HCT116 (cell line): Measurements from ENCODE around the gene GPLD1. TPM values are rescaled to one million over a fixed set of nuclear protein-coding genes. Genes with fewer than 3 reads are reported as not detected.

Experiments
- ATAC-seq: fragments of 200-7000 bp; cut with Tn5 transposase; 2 replicates; pipeline ENCODE4 v1.9.1; 2020; ENCODE audit warnings: mild to moderate bottlenecking, moderate library complexity
- BruUV-seq: library from RNA; stranded (reverse); fragments of 400-500 nt; replicated peaks from 2 replicates; lab custom pipeline; 2021; lab: Mats Ljungman, UMichigan
- CTCF ChIA-PET: fragments of 300-600 bp; sonication (Branson Sonifier 250); formaldehyde crosslinking; loops from one replicate; lab custom pipeline; 2021; ENCODE audit warnings: antibody characterized with exemption; lab: Charles Lee
- POLR2A ChIA-PET: fragments of 300-600, 350-600 bp; sonication (Branson Sonifier 250); formaldehyde crosslinking; loops from one replicate; lab custom pipeline; 2021; ENCODE audit warnings: antibody characterized with exemption; lab: Charles Lee
- RAD21 ChIA-PET, 2 experiments: fragments of 300-600 bp; sonication (Branson Sonifier 250); formaldehyde crosslinking; loops; one replicate each; lab custom pipeline; 2023; ENCODE audit warnings: low total read pairs in 2 of 2; ENCODE audit not compliant: uncharacterized antibody in 2 of 2, unreplicated experiment in 2 of 2, low non-redundant PET in 1 of 2; lab: Charles Lee
- DNase-seq: peaks from one replicate; pipeline ENCODE4 v3.0.0-alpha.2; 2010; ENCODE audit warnings: low read depth, low spot score
- H2AFZ ChIP-seq: fragments of 200-600 bp; shearing (Covaris generic), sonication (generic); 2 replicates; pipeline ENCODE4 v1.6.1; 2017; ENCODE audit warnings: low read depth, mixed run types, mixed read lengths, antibody characterized with exemption, low read length; ENCODE audit not compliant: poor library complexity, severe bottlenecking
- H3K27ac ChIP-seq: 2 replicates; pipeline ENCODE4 v1.5.1; 2012; ENCODE audit warnings: low read depth, low read length
- H3K27me3 ChIP-seq: fragments of 200-600 bp; sonication (generic); 2 replicates; pipeline ENCODE4 v1.6.1; 2016; ENCODE audit warnings: mixed run types, low read length, mixed read lengths; ENCODE audit not compliant: insufficient read depth
- H3K36me3 ChIP-seq, 2 experiments: fragments of 200-500 bp in 1 of 2; fragments of 200-600 bp in 1 of 2; sonication (Bioruptor generic) in 1 of 2; sonication (generic) in 1 of 2; 2 replicates each; pipeline versions ENCODE4 v1.5.1 to v1.6.1; 2014 to 2016; ENCODE audit warnings: low read length in 2 of 2, inconsistent platforms in 1 of 2, mixed read lengths in 1 of 2, mixed run types in 1 of 2; ENCODE audit not compliant: insufficient read depth in 2 of 2, control insufficient read depth in 1 of 2
- H3K4me1 ChIP-seq, 2 experiments: fragments of 200-600 bp in 1 of 2; sonication (generic) in 1 of 2; 2 replicates each; pipeline versions ENCODE4 v1.5.1 to v1.6.1; 2012 to 2017; ENCODE audit warnings: low read length in 2 of 2, inconsistent platforms in 1 of 2, mild to moderate bottlenecking in 1 of 2, mixed read lengths in 1 of 2, mixed run types in 1 of 2, moderate library complexity in 1 of 2; ENCODE audit not compliant: insufficient read depth in 2 of 2, control insufficient read depth in 1 of 2
- H3K4me2 ChIP-seq: fragments of 200-600 bp; sonication (generic); 2 replicates; pipeline ENCODE4 v1.6.1; 2017; ENCODE audit warnings: mixed run types, low read length, mixed read lengths
- H3K4me3 ChIP-seq, 2 experiments: fragments of 200-600 bp in 1 of 2; sonication (generic) in 1 of 2; replicated peaks in 1 of 2; 2 replicates each; pipeline ENCODE4 v1.5.1; 2011 to 2016; ENCODE audit warnings: low read length in 2 of 2, control low read depth in 1 of 2, low read depth in 1 of 2, mild to moderate bottlenecking in 1 of 2, mixed read lengths in 1 of 2, mixed run types in 1 of 2
- H3K79me2 ChIP-seq: fragments of 200-600 bp; sonication (generic); 2 replicates; pipeline ENCODE4 v1.6.1; 2017; ENCODE audit warnings: mild to moderate bottlenecking, mixed run types, low read length, moderate library complexity, mixed read lengths; ENCODE audit not compliant: insufficient read depth
- H3K9ac ChIP-seq: fragments of 200-600 bp; sonication (generic); 2 replicates; pipeline ENCODE4 v1.6.1; 2016; ENCODE audit warnings: low read length, mixed read lengths
- H3K9me2 ChIP-seq: fragments of 200-600 bp; sonication (generic), shearing (Covaris generic); 2 replicates; pipeline ENCODE4 v1.6.1; 2017; ENCODE audit warnings: mixed run types, mild to moderate bottlenecking, moderate library complexity; ENCODE audit not compliant: insufficient read depth
- H3K9me3 ChIP-seq, 2 experiments: fragments of 200-500 bp in 1 of 2; fragments of 200-600 bp in 1 of 2; sonication (Bioruptor generic) in 1 of 2; sonication (generic) in 1 of 2; 2 replicates each; pipeline ENCODE4 v1.6.1; 2014 to 2017; ENCODE audit warnings: low read length in 2 of 2, mixed read lengths in 2 of 2, inconsistent platforms in 1 of 2, low read depth in 1 of 2, mild to moderate bottlenecking in 1 of 2, mixed run types in 1 of 2, moderate library complexity in 1 of 2; ENCODE audit not compliant: control insufficient read depth in 1 of 2, insufficient read depth in 1 of 2
- H4K20me1 ChIP-seq: fragments of 200-600 bp; sonication (generic), shearing (Covaris generic); 2 replicates; pipeline ENCODE4 v1.6.1; 2017; ENCODE audit warnings: mixed run types, mild to moderate bottlenecking, moderate library complexity; ENCODE audit not compliant: insufficient read depth
- ATF3 ChIP-seq: IDR thresholded peaks from 2 replicates; pipeline ENCODE4 v1.6.1; 2012
- CBX3 ChIP-seq: IDR thresholded peaks from 2 replicates; pipeline ENCODE4 v1.6.1; 2012; ENCODE audit warnings: low read depth
- CEBPB ChIP-seq: IDR thresholded peaks from 2 replicates; pipeline ENCODE4 v1.6.1; 2012; ENCODE audit warnings: low read depth
- ELF1 ChIP-seq: IDR thresholded peaks from 2 replicates; pipeline ENCODE4 v1.6.1; 2012; ENCODE audit warnings: low read depth, borderline replicate concordance
- EZH2 ChIP-seq: fragments of 200-600 bp; sonication (generic); IDR thresholded peaks from 2 replicates; pipeline ENCODE4 v1.6.1; 2017; ENCODE audit warnings: antibody characterized with exemption, mixed run types
- MAX ChIP-seq: IDR thresholded peaks from 2 replicates; pipeline ENCODE4 v1.6.1; 2012
- RAD21 ChIP-seq: IDR thresholded peaks from 2 replicates; pipeline ENCODE4 v1.6.1; 2012; ENCODE audit warnings: low read depth, mild to moderate bottlenecking
- SIN3A ChIP-seq: IDR thresholded peaks from 2 replicates; pipeline ENCODE4 v1.6.1; 2012; ENCODE audit warnings: low read depth
- SP1 ChIP-seq: IDR thresholded peaks from 2 replicates; pipeline ENCODE4 v1.6.1; 2012; ENCODE audit warnings: low read depth
- SRF ChIP-seq: IDR thresholded peaks from 2 replicates; pipeline ENCODE4 v1.6.1; 2012; ENCODE audit warnings: low read depth
- YY1 ChIP-seq: IDR thresholded peaks from 2 replicates; pipeline ENCODE4 v1.6.1; 2011; ENCODE audit warnings: low read length, low read depth, moderate library complexity, mild to moderate bottlenecking; ENCODE audit not compliant: insufficient replicate concordance; ENCODE audit errors: extremely low read depth
- intact Hi-C: fragments of 100-400 bp; cut with micrococcal nuclease; formaldehyde crosslinking; loops from 2 replicates; pipeline ENCODE4 v1.10.0; 2022
- total RNA-seq: library from RNA; stranded (reverse); gene quantifications from one replicate; pipeline ENCODE4 v1.2.1, GENCODE V29; 2021; ENCODE audit not compliant: unreplicated experiment

Gene GPLD1
- total RNA-seq, 1 experiment from 2014 or later, result 2.1 TPM

- Histone ChIP-seq H3K9ac (no peak overlapping the region), H3K4me3 (no peak overlapping the region), H4K20me1 (no peaks in the 10 kb centered on the region), H3K36me3 (no peaks in the 10 kb centered on the region)
- POLR2A ChIA-PET, result no interaction called here
- ATAC-seq, result no peak
- intact Hi-C loops, result no loop called here
- no peak for DNase-seq
- TF ChIP-seq ELF1 (no peak), ATF3 (no peak), SP1 (no peak), MAX (no peak), RAD21 (no peak), SRF (no peak), YY1 (no peak)
- TF ChIP-seq, all 23 proteins: peak for 0
- no peaks in the 10 kb centered on the region for H3K27me3 ChIP-seq
- ChIA-PET CTCF (no interaction called here), RAD21 (no interaction called here)
- no peaks in the 10 kb centered on the region for H3K4me1 ChIP-seq
- no peak overlapping the region for H2AFZ ChIP-seq
- H3K9me3 ChIP-seq, result peaks cover 0 to 5% of the 10 kb centered on the region in 2 experiments; a peak in 1 of 4 replicates
- no peak overlapping the region for H3K27ac ChIP-seq
- H3K9me2 ChIP-seq, result no peaks in the 10 kb centered on the region
- H3K4me2 ChIP-seq, result no peak overlapping the region
- BruUV-seq, result no TSS peak
- no peaks in the 10 kb centered on the region for H3K79me2 ChIP-seq
Observed at GRCh38 chr6:24396824-24397223, 92.6 kb downstream of the GPLD1 start.

- H2AFZ ChIP-seq, result peak overlapping the region; percentile 4
- H3K79me2 ChIP-seq, result no peaks in the 10 kb centered on the region
- no TSS peak for BruUV-seq
- ATAC-seq, result no peak
- H3K9me2 ChIP-seq, result no peaks in the 10 kb centered on the region
- H4K20me1 ChIP-seq, result no peaks in the 10 kb centered on the region
- intact Hi-C loops, result no loop called here
- H3K9ac ChIP-seq, result no peak overlapping the region
- H3K4me1 ChIP-seq, result no peaks in the 10 kb centered on the region
- ChIA-PET POLR2A (no interaction called here), CTCF (interaction anchor here (1.0 kb wide), 1 partner anchor 111 kb away, joined by 3 read pairs; no protein-coding TSS in a partner anchor), RAD21 (no interaction called here)
- no peak for DNase-seq
- TF ChIP-seq CEBPB, result no peak
- no peak for TF ChIP-seq RAD21
- no peak for TF ChIP-seq YY1
- TF ChIP-seq EZH2, result no peak
- no peak for TF ChIP-seq MAX
- TF ChIP-seq CBX3, result no peak
- no peak for TF ChIP-seq SIN3A
- H3K27ac ChIP-seq, result no peak overlapping the region
- H3K4me3 ChIP-seq, result no peak overlapping the region
- no peaks in the 10 kb centered on the region for H3K36me3 ChIP-seq
- no peak overlapping the region for H3K4me2 ChIP-seq
- no peaks in the 10 kb centered on the region for H3K27me3 ChIP-seq
- peaks cover 0 to 5% of the 10 kb centered on the region in 2 experiments; a peak in 1 of 4 replicates for H3K9me3 ChIP-seq
Observed at GRCh38 chr6:24394780-24395437, 94.5 kb downstream of the GPLD1 start.
